Measurements from ENCODE around the gene HTT-AS.

HTT-AS gene

DNA sequence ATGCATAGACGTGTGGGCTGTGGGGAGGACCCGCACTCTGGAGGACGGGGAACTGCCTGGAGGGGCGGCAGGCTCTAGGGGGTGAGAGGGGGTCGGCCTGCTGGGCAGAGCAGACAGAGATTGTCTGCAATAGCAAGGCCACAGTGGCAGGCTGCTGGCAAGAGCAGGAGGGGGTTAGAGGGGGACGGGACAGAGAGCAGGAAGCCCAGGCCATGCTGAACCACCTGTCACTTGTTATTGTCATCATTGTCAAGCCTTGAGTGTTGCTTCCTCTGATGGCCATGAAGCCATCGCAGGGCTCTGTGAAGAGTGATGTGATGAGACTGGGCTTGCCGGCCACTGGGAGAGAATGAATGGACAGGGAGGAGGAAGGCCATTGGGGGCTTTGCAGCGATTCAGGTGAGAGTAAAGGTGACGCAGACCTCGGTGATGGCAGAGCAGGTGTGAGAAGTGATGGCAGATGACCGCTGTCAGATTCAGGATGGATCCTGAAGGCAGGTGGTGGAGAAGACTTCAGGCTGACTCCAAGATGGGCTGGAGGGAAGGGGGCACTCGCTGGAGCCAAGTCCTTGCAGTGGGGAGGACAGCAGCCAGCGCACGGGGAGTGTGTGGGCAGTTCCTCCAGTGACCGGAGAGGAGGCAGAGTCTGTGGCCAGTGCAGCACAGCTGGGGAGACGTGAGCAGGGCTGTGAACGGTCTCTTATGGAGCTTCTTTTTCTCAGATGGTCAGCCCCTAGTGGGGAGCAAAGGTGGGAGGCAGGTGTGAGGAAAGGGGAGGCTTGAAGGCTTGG lies 43.6 kb downstream of the HTT-AS start:
- TF ChIP-seq, protein P1, sequence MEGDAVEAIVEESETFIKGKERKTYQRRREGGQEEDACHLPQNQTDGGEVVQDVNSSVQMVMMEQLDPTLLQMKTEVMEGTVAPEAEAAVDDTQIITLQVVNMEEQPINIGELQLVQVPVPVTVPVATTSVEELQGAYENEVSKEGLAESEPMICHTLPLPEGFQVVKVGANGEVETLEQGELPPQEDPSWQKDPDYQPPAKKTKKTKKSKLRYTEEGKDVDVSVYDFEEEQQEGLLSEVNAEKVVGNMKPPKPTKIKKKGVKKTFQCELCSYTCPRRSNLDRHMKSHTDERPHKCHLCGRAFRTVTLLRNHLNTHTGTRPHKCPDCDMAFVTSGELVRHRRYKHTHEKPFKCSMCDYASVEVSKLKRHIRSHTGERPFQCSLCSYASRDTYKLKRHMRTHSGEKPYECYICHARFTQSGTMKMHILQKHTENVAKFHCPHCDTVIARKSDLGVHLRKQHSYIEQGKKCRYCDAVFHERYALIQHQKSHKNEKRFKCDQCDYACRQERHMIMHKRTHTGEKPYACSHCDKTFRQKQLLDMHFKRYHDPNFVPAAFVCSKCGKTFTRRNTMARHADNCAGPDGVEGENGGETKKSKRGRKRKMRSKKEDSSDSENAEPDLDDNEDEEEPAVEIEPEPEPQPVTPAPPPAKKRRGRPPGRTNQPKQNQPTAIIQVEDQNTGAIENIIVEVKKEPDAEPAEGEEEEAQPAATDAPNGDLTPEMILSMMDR (IDR thresholded peaks at IDR 0.05; ENCODE audit: control extremely low read depth, extremely low read depth, low read depth, missing control alignments), result no peak
- ChIA-PET POLR2A (no interaction called here), CTCF (interaction anchor here (0.9 to 2.7 kb wide), 2 partner anchors 11 to 17 kb away, joined by 3 to 9 read pairs; no protein-coding TSS in a partner anchor)
- no peak for DNase-seq (ENCODE audit: extremely low spot score)

DNA sequence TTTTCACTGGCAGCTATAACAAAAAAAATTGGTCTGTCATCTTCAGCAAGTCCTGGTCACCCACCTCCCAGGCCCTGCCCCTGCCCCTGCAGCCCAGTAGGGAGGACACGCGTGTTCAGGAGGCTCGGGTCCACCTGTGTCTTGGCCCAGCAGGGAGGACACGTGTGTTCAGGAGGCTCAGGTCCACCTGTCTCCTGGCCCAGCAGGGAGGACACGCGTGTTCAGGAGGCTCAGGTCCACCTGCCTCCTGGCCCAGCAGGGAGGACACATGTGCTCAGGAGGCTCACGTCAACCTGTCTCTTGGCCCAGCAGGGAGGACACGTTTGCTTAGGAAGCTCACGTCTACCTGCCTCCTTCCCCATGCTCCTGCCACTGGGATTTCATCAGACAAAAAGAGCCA lies 44.9 kb downstream of the HTT-AS start:
- CTCF ChIA-PET, result no interaction called here
- POLR2A ChIA-PET, result no interaction called here
- TF ChIP-seq, protein P1 (IDR thresholded peaks at IDR 0.05; ENCODE audit: control extremely low read depth, extremely low read depth, low read depth, missing control alignments), result no peak
- no peak for DNase-seq (ENCODE audit: extremely low spot score)

DNA sequence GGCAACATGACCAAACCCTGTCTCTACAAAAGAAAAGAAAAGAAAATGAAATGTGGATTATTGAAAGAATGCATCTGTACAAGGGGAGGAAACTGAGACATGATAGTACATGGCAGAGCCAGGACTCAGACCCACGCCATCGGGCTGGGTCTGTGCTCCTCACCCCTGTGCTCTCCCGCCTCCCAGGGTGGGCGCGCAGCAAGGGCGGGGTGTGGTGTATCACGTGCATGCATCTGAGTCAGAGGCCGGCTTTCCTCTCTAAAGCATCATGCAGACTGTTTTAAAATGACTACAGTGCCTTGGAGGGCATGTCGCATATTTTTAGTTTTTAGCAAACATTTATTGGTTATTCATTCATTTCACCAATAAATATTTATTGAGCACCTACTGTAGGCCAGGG lies 47.8 kb downstream of the HTT-AS start:
- TF ChIP-seq, protein P1 (IDR thresholded peaks at IDR 0.05; ENCODE audit: control extremely low read depth, extremely low read depth, low read depth, missing control alignments), result no peak
- no peak for DNase-seq (ENCODE audit: extremely low spot score)
- ChIA-PET CTCF (no interaction called here), POLR2A (no interaction called here)

DNA sequence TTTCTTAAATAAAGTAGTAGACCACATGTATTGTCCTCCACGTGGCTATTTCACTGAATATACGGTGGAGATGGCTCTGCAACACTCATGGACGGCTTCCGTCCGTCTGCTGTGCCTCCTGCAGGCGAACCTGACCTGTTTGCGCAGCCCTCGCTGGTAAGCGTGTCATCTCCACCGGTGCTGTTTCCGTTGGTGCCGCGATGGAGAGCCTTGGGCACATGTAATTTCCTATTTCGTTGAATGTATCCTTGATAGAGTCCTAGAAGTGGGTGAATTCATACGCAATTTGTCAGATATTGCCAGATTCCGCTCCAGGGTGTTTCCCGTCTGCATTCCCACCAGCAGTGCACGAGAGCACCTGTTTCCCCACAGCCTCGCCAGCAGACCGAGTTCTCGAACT lies 48.5 kb downstream of the HTT-AS start:
- ChIA-PET POLR2A (no interaction called here), CTCF (no interaction called here)
- DNase-seq (ENCODE audit: extremely low spot score), result no peak
- TF ChIP-seq, protein P1 (IDR thresholded peaks at IDR 0.05; ENCODE audit: control extremely low read depth, extremely low read depth, low read depth, missing control alignments), result no peak

DNA sequence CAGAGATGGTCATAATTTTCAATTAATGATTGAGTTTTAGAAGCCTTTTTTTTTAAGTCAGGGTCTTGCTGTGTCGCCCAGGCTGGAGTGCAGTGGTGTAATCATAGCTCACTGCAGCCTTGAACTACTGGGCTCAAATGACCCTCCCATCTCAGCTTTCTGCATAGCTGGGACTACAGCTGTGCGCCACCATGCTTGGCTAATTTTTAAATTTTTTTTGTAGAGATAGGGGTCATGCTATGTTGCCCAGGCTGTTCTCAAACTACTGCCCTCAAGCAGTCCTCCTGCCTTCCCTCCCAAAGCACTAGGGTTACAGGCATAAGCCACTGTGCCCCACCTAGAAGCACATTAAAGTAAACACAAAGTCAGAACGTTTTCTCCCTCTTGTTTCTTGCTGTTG lies 51.7 kb downstream of the HTT-AS start:
- ChIA-PET POLR2A (no interaction called here), CTCF (interaction anchor here (3.7 kb wide), 1 partner anchor 15 kb away, joined by 19 read pairs; no protein-coding TSS in a partner anchor)
- TF ChIP-seq, protein P1 (IDR thresholded peaks at IDR 0.05; ENCODE audit: control extremely low read depth, extremely low read depth, low read depth, missing control alignments), result no peak
- no peak for DNase-seq (ENCODE audit: extremely low spot score)

DNA sequence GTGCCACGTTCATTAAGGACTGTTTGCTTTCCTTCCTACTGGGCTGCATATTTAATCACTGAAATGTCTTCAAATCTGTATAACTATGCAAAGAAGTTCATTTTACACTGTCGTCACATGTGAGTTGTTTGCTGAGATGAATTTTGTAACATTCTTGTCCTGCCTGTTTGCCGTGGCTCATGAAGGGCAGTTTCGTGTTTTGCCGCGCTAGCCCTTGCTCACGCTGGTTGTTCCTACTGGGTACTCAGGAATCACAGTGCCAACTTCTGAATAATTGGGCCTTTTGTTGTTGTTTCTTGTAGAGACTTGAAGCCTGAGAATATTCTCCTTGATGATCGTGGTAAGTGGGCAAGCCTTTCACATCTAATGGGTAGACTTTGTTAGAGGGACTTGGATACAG lies 52.2 kb downstream of the HTT-AS start:
- DNase-seq (ENCODE audit: extremely low spot score), result no peak
- ChIA-PET POLR2A (no interaction called here), CTCF (interaction anchor here (3.7 kb wide), 1 partner anchor 15 kb away, joined by 19 read pairs; no protein-coding TSS in a partner anchor)
- TF ChIP-seq, protein P1 (IDR thresholded peaks at IDR 0.05; ENCODE audit: control extremely low read depth, extremely low read depth, low read depth, missing control alignments), result no peak

All from GM10248 (cell line).